ENCODE measurements around the gene ADRA2B.

ADRA2B gene

GRCh38 chr2:96106991-96107707 lies 9.2 kb downstream of the ADRA2B start:
- no peak for DNase-seq (ENCODE audit: low read depth in 2 of 2, low spot score in 1 of 2)

GRCh38 chr2:96105994-96106715 lies 10.2 kb downstream of the ADRA2B start:
- no peak for DNase-seq (ENCODE audit: low read depth in 2 of 2, low spot score in 1 of 2)

GRCh38 chr2:96105152-96105915 lies 11.0 kb downstream of the ADRA2B start:
- DNase-seq (ENCODE audit: low read depth in 2 of 2, low spot score in 1 of 2): no peak

- DNase-seq (ENCODE audit: low read depth in 2 of 2, low spot score in 1 of 2): no peak
These were observed 11.9 kb downstream of the ADRA2B start for GRCh38 chr2:96104487-96104861.

- DNase-seq (ENCODE audit: low read depth in 2 of 2, low spot score in 1 of 2): no peak
These were observed 12.4 kb downstream of the ADRA2B start for GRCh38 chr2:96103761-96104486.

- DNase-seq (ENCODE audit: low read depth in 2 of 2, low spot score in 1 of 2): no peak
These were observed 13.2 kb downstream of the ADRA2B start for GRCh38 chr2:96103187-96103601.

GRCh38 chr2:96102596-96103186 lies 13.7 kb downstream of the ADRA2B start:
- no peak for DNase-seq (ENCODE audit: low read depth in 2 of 2, low spot score in 1 of 2)

- DNase-seq (ENCODE audit: low read depth in 2 of 2, low spot score in 1 of 2): no peak
These were observed 15.5 kb downstream of the ADRA2B start for GRCh38 chr2:96100893-96101304.

- DNase-seq (ENCODE audit: low read depth in 2 of 2, low spot score in 1 of 2): no peak
These were observed 16.2 kb downstream of the ADRA2B start for GRCh38 chr2:96099861-96100798.

- DNase-seq (ENCODE audit: low read depth in 2 of 2, low spot score in 1 of 2): no peak
These were observed 17.3 kb downstream of the ADRA2B start for GRCh38 chr2:96098900-96099590.

GRCh38 chr2:96097951-96098823 lies 18.2 kb downstream of the ADRA2B start:
- no peak for DNase-seq (ENCODE audit: low read depth in 2 of 2, low spot score in 1 of 2)

GRCh38 chr2:96097441-96097840 lies 18.9 kb downstream of the ADRA2B start:
- no peak for DNase-seq (ENCODE audit: low read depth in 2 of 2, low spot score in 1 of 2)

GRCh38 chr2:96095116-96095636 lies 21.2 kb downstream of the ADRA2B start:
- no peak for DNase-seq (ENCODE audit: low read depth in 2 of 2, low spot score in 1 of 2)

GRCh38 chr2:96093528-96093927 lies 22.8 kb downstream of the ADRA2B start:
- no peak for DNase-seq (ENCODE audit: low read depth in 2 of 2, low spot score in 1 of 2)

- no peak for DNase-seq (ENCODE audit: low read depth in 2 of 2, low spot score in 1 of 2)
These were observed 23.4 kb downstream of the ADRA2B start for GRCh38 chr2:96092951-96093350.

- DNase-seq (ENCODE audit: low read depth in 2 of 2, low spot score in 1 of 2): no peak
These were observed 23.8 kb downstream of the ADRA2B start for GRCh38 chr2:96092573-96092877.

GRCh38 chr2:96091711-96092572 lies 24.4 kb downstream of the ADRA2B start:
- DNase-seq (ENCODE audit: low read depth in 2 of 2, low spot score in 1 of 2): no peak

Measured in stimulated activated CD8-positive, alpha-beta memory T cell treated with anti-CD3 and anti-CD28 coated beads, Interleukin-4, amount 100 ng/mL, for 1 hour (primary cell).